ENCODE data around the gene KIAA0040.

DNA sequence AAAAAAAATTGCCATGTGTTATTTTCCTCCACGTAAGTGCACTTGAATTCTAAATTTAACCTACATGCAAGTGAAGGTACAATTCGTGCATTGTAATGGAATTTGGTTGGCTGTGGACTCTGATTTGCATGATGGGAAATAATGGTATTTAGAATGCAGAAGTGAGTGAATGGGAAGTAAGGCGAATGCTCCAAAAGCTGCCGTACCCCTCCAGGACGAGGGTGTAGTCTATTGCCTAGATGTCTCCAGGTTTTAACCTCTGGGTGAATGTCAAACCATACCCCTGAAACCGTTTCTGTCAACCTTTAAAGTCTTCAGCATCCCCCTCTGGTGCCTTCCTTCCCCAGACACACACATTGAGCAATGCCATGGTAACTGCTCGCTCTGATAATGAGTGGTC lies 44.5 kb downstream of the KIAA0040 start:
- TF ChIP-seq, protein P1, sequence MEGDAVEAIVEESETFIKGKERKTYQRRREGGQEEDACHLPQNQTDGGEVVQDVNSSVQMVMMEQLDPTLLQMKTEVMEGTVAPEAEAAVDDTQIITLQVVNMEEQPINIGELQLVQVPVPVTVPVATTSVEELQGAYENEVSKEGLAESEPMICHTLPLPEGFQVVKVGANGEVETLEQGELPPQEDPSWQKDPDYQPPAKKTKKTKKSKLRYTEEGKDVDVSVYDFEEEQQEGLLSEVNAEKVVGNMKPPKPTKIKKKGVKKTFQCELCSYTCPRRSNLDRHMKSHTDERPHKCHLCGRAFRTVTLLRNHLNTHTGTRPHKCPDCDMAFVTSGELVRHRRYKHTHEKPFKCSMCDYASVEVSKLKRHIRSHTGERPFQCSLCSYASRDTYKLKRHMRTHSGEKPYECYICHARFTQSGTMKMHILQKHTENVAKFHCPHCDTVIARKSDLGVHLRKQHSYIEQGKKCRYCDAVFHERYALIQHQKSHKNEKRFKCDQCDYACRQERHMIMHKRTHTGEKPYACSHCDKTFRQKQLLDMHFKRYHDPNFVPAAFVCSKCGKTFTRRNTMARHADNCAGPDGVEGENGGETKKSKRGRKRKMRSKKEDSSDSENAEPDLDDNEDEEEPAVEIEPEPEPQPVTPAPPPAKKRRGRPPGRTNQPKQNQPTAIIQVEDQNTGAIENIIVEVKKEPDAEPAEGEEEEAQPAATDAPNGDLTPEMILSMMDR (IDR thresholded peaks at IDR 0.05) = no peak
- no peak for TF ChIP-seq POLR2A (IDR thresholded peaks at IDR 0.05)
